Stimulated activated CD8-positive, alpha-beta memory T cell treated with anti-CD3 and anti-CD28 coated beads, Interleukin-4, amount 100 ng/mL, for 1 hour (primary cell): Measurements from ENCODE around the gene MAP3K8.

Experiments used
- DNase-seq, 2 donors: peaks; one replicate each; pipeline ENCODE4 v3.0.0-alpha.2; 2020; ENCODE audit warnings: low read depth in 2 of 2, low spot score in 1 of 2

The MAP3K8 gene

GRCh38 chr10:30489346-30489745 lies 55.4 kb downstream of the MAP3K8 start:
- no peak for DNase-seq

- DNase-seq: no peak
Measured at GRCh38 chr10:30490289-30491000, 56.5 kb downstream of the MAP3K8 start.

- DNase-seq: no peak
Measured at GRCh38 chr10:30491204-30491915, 57.4 kb downstream of the MAP3K8 start.

GRCh38 chr10:30491916-30492515 lies 58.0 kb downstream of the MAP3K8 start:
- DNase-seq: no peak

- DNase-seq: no peak
Measured at GRCh38 chr10:30493609-30494530, 59.9 kb downstream of the MAP3K8 start.

GRCh38 chr10:30494558-30494957 lies 60.6 kb downstream of the MAP3K8 start:
- DNase-seq: no peak

- no peak for DNase-seq
Measured at GRCh38 chr10:30495687-30496086, 61.7 kb downstream of the MAP3K8 start.

- no peak for DNase-seq
Measured at GRCh38 chr10:30499816-30500215, 65.8 kb downstream of the MAP3K8 start.

- DNase-seq: no peak
Measured at GRCh38 chr10:30500534-30500933, 66.5 kb downstream of the MAP3K8 start.

- DNase-seq: no peak
Measured at GRCh38 chr10:30500963-30501504, 67.0 kb downstream of the MAP3K8 start.

GRCh38 chr10:30502266-30503060 lies 68.5 kb downstream of the MAP3K8 start:
- peak in 1 of 2 donors; percentile 24 for DNase-seq

GRCh38 chr10:30503700-30504266 lies 69.8 kb downstream of the MAP3K8 start:
- DNase-seq: no peak

GRCh38 chr10:30505543-30506298 lies 71.7 kb downstream of the MAP3K8 start:
- DNase-seq: no peak

- no peak for DNase-seq
Measured at GRCh38 chr10:30509508-30509907, 75.5 kb downstream of the MAP3K8 start.

GRCh38 chr10:30510184-30510931 lies 76.4 kb downstream of the MAP3K8 start:
- DNase-seq: no peak

- DNase-seq: no peak
Measured at GRCh38 chr10:30510932-30511700, 77.1 kb downstream of the MAP3K8 start.
